OCI-LY7 (cell line): ENCODE results near the gene PBX1. TPM values are rescaled to one million over a fixed set of nuclear protein-coding genes. Genes with fewer than 3 reads are reported as not detected.

Experiments used
- BruUV-seq: library from RNA; stranded (reverse); fragments of 400-500 nt; replicated peaks from 2 replicates; lab custom pipeline; 2021; lab: Mats Ljungman, UMichigan
- CTCF ChIA-PET: fragments of 300-600 bp; sonication (Branson Sonifier 250); formaldehyde crosslinking; loops from one replicate; lab custom pipeline; 2022; ENCODE audit warnings: antibody characterized with exemption; ENCODE audit not compliant: unreplicated experiment; lab: Charles Lee
- POLR2A ChIA-PET: fragments of 300-600 bp; sonication (Branson Sonifier 250); formaldehyde crosslinking; loops from one replicate; lab custom pipeline; 2022; ENCODE audit warnings: antibody characterized with exemption; lab: Charles Lee
- DNase-seq: peaks from one replicate; pipeline ENCODE4 v3.0.0-alpha.2; 2015; ENCODE audit warnings: low spot score
- H2AFZ ChIP-seq: fragments of 200-600 bp; sonication (generic), shearing (Covaris generic); 2 replicates; pipeline ENCODE4 v1.6.1; 2014; ENCODE audit warnings: mild to moderate bottlenecking, antibody characterized with exemption, low read length, moderate library complexity
- H3K27ac ChIP-seq: fragments of 200-600 bp; sonication (generic); 2 replicates; pipeline ENCODE4 v1.5.1; 2014; ENCODE audit warnings: mixed run types, low read depth, mild to moderate bottlenecking, moderate library complexity, low read length, inconsistent platforms; ENCODE audit not compliant: poor library complexity, severe bottlenecking
- H3K36me3 ChIP-seq: fragments of 200-600 bp; sonication (generic); 2 replicates; pipeline ENCODE4 v1.6.1; 2014; ENCODE audit warnings: mild to moderate bottlenecking, antibody characterized with exemption, low read length, moderate library complexity, mixed read lengths; ENCODE audit not compliant: insufficient read depth
- H3K4me1 ChIP-seq: fragments of 200-600 bp; sonication (generic); 2 replicates; pipeline ENCODE4 v1.5.1; 2014; ENCODE audit warnings: mild to moderate bottlenecking, low read length; ENCODE audit not compliant: insufficient read depth, poor library complexity, severe bottlenecking
- H3K4me2 ChIP-seq: fragments of 200-600 bp; sonication (generic); 2 replicates; pipeline ENCODE4 v1.6.1; 2014; ENCODE audit warnings: mild to moderate bottlenecking, low read length
- H3K4me3 ChIP-seq: fragments of 200-600 bp; sonication (generic); 2 replicates; pipeline ENCODE4 v1.5.1; 2014; ENCODE audit warnings: mild to moderate bottlenecking, low read depth, low read length; ENCODE audit not compliant: poor library complexity, severe bottlenecking
- H3K79me2 ChIP-seq: fragments of 200-600 bp; sonication (generic); 2 replicates; pipeline ENCODE4 v1.6.1; 2016; ENCODE audit warnings: low read depth, mild to moderate bottlenecking, low read length, moderate library complexity, mixed read lengths; ENCODE audit not compliant: insufficient read depth
- H3K9me2 ChIP-seq: fragments of 200-600 bp; sonication (generic); 2 replicates; pipeline ENCODE4 v1.6.1; 2016; ENCODE audit warnings: mild to moderate bottlenecking, low read length, mixed read lengths; ENCODE audit not compliant: insufficient read depth
- H3K9me3 ChIP-seq: fragments of 200-600 bp; sonication (generic); 2 replicates; pipeline ENCODE4 v1.6.1; 2014; ENCODE audit warnings: mild to moderate bottlenecking, mixed run types, low read length, mixed read lengths
- H4K20me1 ChIP-seq: fragments of 200-600 bp; sonication (generic); 2 replicates; pipeline ENCODE4 v1.6.1; 2014; ENCODE audit warnings: mild to moderate bottlenecking, antibody characterized with exemption, low read length, moderate library complexity, mixed read lengths; ENCODE audit not compliant: insufficient read depth
- CTCF ChIP-seq: fragments of 200-600 bp; sonication (generic); conservative IDR thresholded peaks from 2 replicates; pipeline ENCODE4 v1.5.1; 2014; ENCODE audit warnings: mild to moderate bottlenecking, antibody characterized with exemption, low read length, moderate library complexity, mixed read lengths
- EZH2phosphoT487 ChIP-seq: fragments of 200-600 bp; sonication (generic); IDR thresholded peaks from 2 replicates; pipeline ENCODE4 v1.6.1; 2018; ENCODE audit warnings: low read depth, borderline replicate concordance, mild to moderate bottlenecking, mixed run types, antibody characterized with exemption, low read length, moderate library complexity, mixed read lengths
- intact Hi-C: fragments of 100-400 bp; cut with micrococcal nuclease; formaldehyde crosslinking; loops from one replicate; pipeline ENCODE4 v1.10.0; 2022; ENCODE audit not compliant: unreplicated experiment
- total RNA-seq, 2 experiments: library from RNA; depleted of rRNA in 1 of 2; stranded (reverse); fragments of >200 nt in 1 of 2; shearing (Covaris generic) in 1 of 2; gene quantifications; 2 replicates each; pipeline ENCODE4 v1.2.3, GENCODE V29; 2014 to 2022

Gene PBX1
- total RNA-seq, 2 experiments from 2014 or later, result not detected

- ChIA-PET CTCF (no interaction called here), POLR2A (interaction anchor here (0.6 kb wide), 1 partner anchor 978 kb away, joined by 3 read pairs; no protein-coding TSS in a partner anchor)
- DNase-seq, result no peak
- no peak for TF ChIP-seq CTCF
- no peak for TF ChIP-seq EZH2phosphoT487
- Histone ChIP-seq H3K9me2 (no peaks in the 10 kb centered on the region), H3K4me3 (no peak overlapping the region), H3K27ac (no peak overlapping the region), H3K9me3 (no peaks in the 10 kb centered on the region), H3K4me1 (no peaks in the 10 kb centered on the region), H3K36me3 (no peaks in the 10 kb centered on the region), H3K79me2 (no peaks in the 10 kb centered on the region), H3K4me2 (no peak overlapping the region), H2AFZ (no peak overlapping the region), H4K20me1 (no peaks in the 10 kb centered on the region)
- intact Hi-C loops, result no loop called here
- no TSS peak for BruUV-seq
Observed at GRCh38 chr1:164761009-164761408, 202.0 kb downstream of the PBX1 start.

- Histone ChIP-seq H3K36me3 (no peaks in the 10 kb centered on the region), H3K27ac (no peak overlapping the region), H2AFZ (no peak overlapping the region), H3K9me2 (no peaks in the 10 kb centered on the region), H3K79me2 (no peaks in the 10 kb centered on the region), H3K9me3 (no peaks in the 10 kb centered on the region), H3K4me1 (no peaks in the 10 kb centered on the region), H4K20me1 (no peaks in the 10 kb centered on the region), H3K4me2 (no peak overlapping the region), H3K4me3 (no peak overlapping the region)
- TF ChIP-seq CTCF (no peak), EZH2phosphoT487 (no peak)
- ChIA-PET POLR2A (no interaction called here), CTCF (no interaction called here)
- DNase-seq, result no peak
- BruUV-seq, result no TSS peak
- intact Hi-C loops, result no loop called here
Observed at GRCh38 chr1:164763098-164763497, 204.1 kb downstream of the PBX1 start.

GRCh38 chr1:164764333-164764732 is 205.3 kb downstream of the PBX1 start:
- H3K27ac ChIP-seq, result no peak overlapping the region
- no TSS peak for BruUV-seq
- H2AFZ ChIP-seq, result no peak overlapping the region
- no peak overlapping the region for H3K4me2 ChIP-seq
- no peak for DNase-seq
- POLR2A ChIA-PET, result interaction anchor here (0.6 kb wide), 2 partner anchors 144 to 317 kb away, joined by 3 read pairs; no protein-coding TSS in a partner anchor
- no peaks in the 10 kb centered on the region for H3K9me2 ChIP-seq
- H3K4me1 ChIP-seq, result no peaks in the 10 kb centered on the region
- no peaks in the 10 kb centered on the region for H3K9me3 ChIP-seq
- no peaks in the 10 kb centered on the region for H3K79me2 ChIP-seq
- intact Hi-C loops, result no loop called here
- no peak for TF ChIP-seq CTCF
- TF ChIP-seq EZH2phosphoT487, result no peak
- H3K4me3 ChIP-seq, result no peak overlapping the region
- H4K20me1 ChIP-seq, result no peaks in the 10 kb centered on the region
- CTCF ChIA-PET, result no interaction called here
- no peaks in the 10 kb centered on the region for H3K36me3 ChIP-seq
